KOPT-K1 (cell line): Measurements from ENCODE around the gene CLIP4.

Experiments
- H3K27ac ChIP-seq: fragments of 200-600 bp; sonication (generic); 2 replicates; pipeline ENCODE4 v1.5.1; 2016; ENCODE audit warnings: antibody characterized with exemption, mild to moderate bottlenecking, low read depth, low read length; ENCODE audit not compliant: poor library complexity, severe bottlenecking
- H3K36me3 ChIP-seq: fragments of 200-600 bp; sonication (generic); 2 replicates; pipeline ENCODE4 v1.5.1; 2017; ENCODE audit warnings: antibody characterized with exemption, mild to moderate bottlenecking, low read length, moderate library complexity; ENCODE audit not compliant: insufficient read depth
- H3K9me3 ChIP-seq: fragments of 200-600 bp; sonication (generic); 2 replicates; pipeline ENCODE4 v1.5.1; 2017; ENCODE audit warnings: antibody characterized with exemption, low read length, mild to moderate bottlenecking; ENCODE audit not compliant: insufficient read depth, poor library complexity, severe bottlenecking

The CLIP4 gene

DNA sequence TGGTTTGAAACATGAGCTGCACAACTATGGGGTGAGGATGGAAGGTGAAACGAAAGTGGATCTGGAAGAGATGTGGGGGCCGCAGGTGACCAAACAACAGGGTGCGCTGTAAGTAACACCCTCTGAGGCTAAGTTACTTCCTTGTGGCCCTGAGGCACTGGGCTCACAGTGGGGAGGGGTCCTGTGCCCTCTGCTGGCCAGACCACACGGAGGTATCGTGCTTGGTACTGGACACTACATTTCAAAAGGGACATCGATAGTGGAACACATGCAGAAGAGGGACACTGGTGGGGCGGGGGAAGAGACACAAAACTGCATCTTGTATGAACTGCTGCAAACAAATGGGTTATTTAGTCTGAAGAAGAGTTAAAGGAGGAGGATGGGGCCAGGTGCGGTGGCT lies 110.6 kb downstream of the CLIP4 start:
- Histone ChIP-seq H3K36me3 (no peaks in the 10 kb centered on the region), H3K27ac (no peak overlapping the region), H3K9me3 (no peaks in the 10 kb centered on the region)

DNA sequence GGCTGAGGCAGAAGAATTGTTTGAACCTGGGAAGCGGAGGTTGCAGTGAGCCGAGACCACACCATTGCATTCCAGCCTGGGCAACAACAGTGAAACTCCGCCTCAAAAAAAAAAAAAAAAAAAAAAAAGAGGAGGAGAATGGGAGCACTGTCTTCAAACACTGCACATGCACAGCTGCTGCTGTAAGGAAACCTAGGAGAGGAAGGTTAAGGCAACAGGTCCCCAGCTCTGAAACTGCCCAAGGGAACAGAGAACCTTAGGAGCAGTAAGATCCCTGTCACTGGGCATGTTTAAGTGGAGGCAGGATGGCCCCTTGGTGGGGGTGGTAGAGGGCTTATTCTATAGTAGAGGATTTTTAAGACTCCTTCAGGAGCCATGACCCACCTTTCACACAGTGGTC lies 111.2 kb downstream of the CLIP4 start:
- no peak overlapping the region for H3K27ac ChIP-seq
- no peaks in the 10 kb centered on the region for H3K36me3 ChIP-seq
- H3K9me3 ChIP-seq, result no peaks in the 10 kb centered on the region

DNA sequence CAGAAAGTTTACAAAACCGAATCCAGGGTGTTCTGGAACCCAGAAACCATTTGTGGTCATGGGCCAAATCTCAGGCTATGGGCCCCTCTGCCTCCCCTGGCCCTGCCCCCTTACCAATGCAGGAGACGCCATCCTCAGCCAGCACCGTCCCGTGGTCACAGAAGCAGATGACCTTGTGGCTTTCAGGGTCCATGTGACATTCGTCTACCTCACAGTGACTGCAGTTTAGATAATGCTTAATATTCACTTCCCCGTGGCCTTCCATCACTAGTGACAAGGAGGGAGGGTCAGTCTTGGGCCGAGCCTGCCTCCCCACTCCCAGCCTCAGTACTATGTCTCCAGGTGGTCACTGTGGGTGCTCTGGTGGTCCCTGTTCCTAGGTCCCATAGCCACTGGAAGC lies 111.6 kb downstream of the CLIP4 start:
- Histone ChIP-seq H3K9me3 (no peaks in the 10 kb centered on the region), H3K36me3 (no peaks in the 10 kb centered on the region), H3K27ac (no peak overlapping the region)

DNA sequence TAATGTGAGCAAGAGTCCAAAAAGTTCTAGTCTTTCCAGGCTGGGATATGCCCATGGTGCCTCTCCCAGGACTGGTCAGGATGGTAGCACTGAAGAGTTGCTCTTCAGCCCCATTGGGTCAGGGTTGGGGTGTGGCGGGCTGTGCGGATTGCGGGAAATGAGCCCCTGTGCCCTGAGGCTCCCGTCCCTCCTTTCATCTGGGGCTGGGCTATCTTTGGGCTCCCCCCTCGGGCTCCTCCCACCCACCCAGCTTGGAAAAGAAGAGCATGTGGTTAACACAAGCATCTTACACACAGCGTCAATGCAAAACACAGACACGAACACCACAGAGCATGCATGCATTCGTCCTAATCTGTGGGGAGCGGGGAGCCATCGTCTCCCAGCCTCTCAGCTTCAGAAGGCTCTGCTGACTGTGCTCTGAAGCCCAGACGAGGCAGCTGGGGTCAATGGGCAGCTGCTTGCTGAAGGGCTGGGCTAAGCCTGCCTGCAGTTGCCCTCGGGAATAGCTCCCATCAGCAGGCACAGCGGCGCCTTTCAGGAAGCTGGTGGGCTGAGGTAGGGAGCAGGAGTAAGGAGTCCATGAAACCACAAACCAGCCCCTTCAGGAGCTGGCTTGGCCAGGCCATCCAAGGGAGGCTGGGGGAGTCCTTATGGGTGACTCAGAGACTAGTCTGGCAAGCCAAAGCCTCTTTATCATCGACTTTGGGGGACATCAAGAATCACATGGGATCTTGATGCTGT lies 112.9 kb downstream of the CLIP4 start:
- Histone ChIP-seq H3K36me3 (no peaks in the 10 kb centered on the region), H3K9me3 (no peaks in the 10 kb centered on the region), H3K27ac (no peak overlapping the region)

DNA sequence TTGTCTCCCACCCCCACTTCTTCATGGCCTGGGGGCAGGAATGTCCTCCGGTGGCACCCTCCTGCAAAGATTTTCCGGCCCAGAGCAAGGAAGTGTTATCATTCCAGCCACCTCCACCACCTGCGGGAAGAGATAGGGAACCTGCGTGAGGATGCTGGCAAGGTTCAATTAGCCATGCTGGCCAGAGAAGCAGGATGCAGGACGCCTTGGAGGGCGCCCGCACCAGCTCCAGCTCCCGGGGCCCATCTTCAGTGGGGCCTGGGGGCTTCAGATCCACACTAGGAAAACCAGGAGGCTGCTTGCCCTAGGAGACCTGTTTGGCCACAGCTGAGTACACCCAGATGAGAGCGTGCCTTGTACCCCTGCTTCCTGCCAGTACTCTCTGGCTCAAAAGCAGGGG lies 113.7 kb downstream of the CLIP4 start:
- Histone ChIP-seq H3K27ac (no peak overlapping the region), H3K9me3 (no peaks in the 10 kb centered on the region), H3K36me3 (no peaks in the 10 kb centered on the region)

DNA sequence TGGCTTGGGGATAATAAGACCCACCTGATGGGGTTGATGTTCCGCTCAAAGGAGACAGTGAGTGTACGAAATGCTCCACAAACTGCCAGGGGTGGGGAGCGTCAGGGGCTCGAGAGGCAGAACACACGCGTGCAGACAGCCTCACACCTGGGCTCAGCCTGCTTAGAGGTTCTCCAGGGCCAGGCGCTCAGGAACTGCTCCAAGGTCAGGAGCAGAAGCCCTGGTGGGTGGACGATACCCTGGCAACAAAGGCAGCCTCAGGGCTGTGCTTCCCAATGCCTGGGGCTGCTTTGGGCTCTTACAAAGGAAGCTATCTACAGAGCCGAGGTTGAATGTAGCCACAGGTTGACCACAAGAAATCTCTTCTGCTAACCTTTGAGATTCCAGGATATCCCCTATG lies 114.4 kb downstream of the CLIP4 start:
- H3K36me3 ChIP-seq, result no peaks in the 10 kb centered on the region
- no peak overlapping the region for H3K27ac ChIP-seq
- no peaks in the 10 kb centered on the region for H3K9me3 ChIP-seq

DNA sequence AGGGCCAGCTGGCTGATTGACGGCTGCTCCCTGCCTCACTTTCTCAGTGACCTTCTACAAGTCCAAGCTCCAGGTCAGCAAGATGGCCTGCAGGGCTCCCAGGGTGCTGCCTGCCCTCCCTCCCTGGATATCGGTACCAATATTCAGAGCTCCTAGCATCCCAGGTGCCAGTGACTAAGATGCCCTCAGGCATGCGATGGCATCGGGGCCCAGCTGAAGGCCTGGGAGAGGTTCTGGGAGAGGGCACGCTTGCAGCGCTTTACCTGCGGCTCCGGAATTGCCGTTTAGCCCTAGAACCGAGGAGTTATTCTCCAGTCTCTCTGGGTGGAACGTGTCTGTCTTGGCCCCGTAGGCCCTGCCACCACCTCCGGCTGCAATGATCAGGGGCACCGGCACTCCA lies 116.8 kb downstream of the CLIP4 start:
- H3K27ac ChIP-seq, result no peak overlapping the region
- no peaks in the 10 kb centered on the region for H3K9me3 ChIP-seq
- no peaks in the 10 kb centered on the region for H3K36me3 ChIP-seq

DNA sequence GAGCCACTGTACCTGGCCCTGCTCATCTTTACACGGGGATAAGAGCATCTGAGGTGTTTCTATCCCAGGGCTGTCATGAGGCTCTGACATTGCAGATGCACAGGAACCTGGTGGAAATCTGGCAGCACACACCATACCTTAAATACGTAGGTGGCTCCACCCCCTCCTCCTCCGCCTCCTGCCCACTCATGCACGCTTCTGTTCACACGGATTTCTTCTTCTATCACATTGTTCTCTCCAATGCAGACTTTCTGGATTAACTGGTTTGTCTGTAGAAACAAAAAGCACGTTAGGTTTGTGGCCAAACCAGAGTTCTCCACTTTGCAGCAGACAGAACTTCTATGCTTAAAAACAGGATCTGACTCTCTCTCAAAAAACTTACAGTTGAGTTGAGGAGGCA lies 118.2 kb downstream of the CLIP4 start:
- H3K9me3 ChIP-seq, result no peaks in the 10 kb centered on the region
- no peaks in the 10 kb centered on the region for H3K36me3 ChIP-seq
- H3K27ac ChIP-seq, result no peak overlapping the region

DNA sequence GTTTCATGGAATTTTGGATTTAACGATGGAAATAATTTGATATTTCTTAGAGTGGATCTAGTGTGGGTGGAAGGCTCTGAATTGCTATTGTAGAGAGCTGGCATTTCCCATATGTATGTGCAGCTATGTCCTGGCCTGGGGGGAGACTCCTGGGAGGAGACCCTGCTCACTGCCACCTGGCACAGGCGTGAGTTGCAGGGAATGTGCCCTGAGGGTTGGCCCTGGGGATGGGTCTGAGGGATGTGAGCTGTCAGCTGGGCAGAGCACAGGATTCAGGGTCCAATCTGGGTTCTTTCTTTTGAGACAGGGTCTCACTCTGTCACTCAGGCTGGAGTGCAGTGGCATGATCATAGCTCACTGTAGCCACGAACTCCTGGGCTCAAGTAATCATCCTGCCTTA lies 120.2 kb downstream of the CLIP4 start:
- Histone ChIP-seq H3K36me3 (no peaks in the 10 kb centered on the region), H3K27ac (no peak overlapping the region), H3K9me3 (no peaks in the 10 kb centered on the region)

DNA sequence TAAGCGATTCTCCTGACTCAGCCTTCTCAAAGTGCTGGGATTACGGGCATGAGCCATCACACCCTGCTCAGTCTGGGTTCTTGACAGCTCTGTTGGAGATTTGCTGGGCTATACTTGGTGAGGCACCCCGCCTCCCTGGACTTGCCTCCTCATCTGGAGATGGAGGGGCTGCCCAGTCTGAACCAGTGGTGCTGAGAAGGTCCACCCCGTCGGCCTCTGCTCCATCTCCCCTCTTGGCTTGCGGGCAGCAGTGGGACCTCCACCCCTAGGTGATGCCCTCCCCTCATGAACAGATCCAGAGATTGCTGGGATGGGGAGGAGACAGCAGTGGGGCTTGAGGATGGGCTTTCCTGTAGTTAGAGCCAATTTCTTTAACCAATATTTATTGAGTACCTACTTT lies 120.9 kb downstream of the CLIP4 start:
- no peak overlapping the region for H3K27ac ChIP-seq
- H3K9me3 ChIP-seq, result no peaks in the 10 kb centered on the region
- no peaks in the 10 kb centered on the region for H3K36me3 ChIP-seq

DNA sequence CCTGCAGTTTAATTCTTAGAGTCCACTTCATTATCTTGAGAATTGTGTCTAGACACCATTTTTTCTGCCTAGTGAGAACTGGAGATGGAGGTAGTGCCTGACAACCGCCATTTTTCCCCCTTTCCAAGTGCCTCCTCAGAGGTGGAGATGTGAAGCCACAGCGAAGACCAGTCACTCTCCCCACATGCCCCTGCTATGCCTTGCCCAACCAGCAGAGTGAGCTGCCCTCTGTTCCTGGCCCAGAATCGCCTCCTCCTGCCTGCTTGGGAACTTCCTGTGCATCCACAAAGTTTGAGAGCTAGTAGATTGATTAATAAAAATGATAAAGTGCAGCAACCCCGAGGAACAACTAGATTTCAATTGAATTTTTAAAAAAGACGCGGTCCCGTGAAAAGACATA lies 123.3 kb downstream of the CLIP4 start:
- Histone ChIP-seq H3K27ac (no peak overlapping the region), H3K36me3 (no peaks in the 10 kb centered on the region), H3K9me3 (no peaks in the 10 kb centered on the region)
